HG03025 (cell line): ENCODE measurements around the gene LGALS12.
"Not testable (repeated sequence)": the region's sequence is repeated elsewhere in the genome, so short reads cannot be mapped to it uniquely, and the experiment has no call there.

ENCODE experiments used
- ATAC-seq: cut with Tn5 transposase; IDR thresholded peaks from one replicate; pipeline ENCODE4 v1.9.1; 2021; ENCODE audit warnings: mild to moderate bottlenecking, moderate library complexity; ENCODE audit not compliant: unreplicated experiment, low FRiP score

Gene LGALS12

GRCh38 chr11:63531074-63531792 lies 25.3 kb downstream of the LGALS12 start:
- ATAC-seq: not testable (repeated sequence)

GRCh38 chr11:63532117-63532516 lies 26.2 kb downstream of the LGALS12 start:
- ATAC-seq: no peak

GRCh38 chr11:63532799-63533475 lies 27.1 kb downstream of the LGALS12 start:
- no peak for ATAC-seq

GRCh38 chr11:63534076-63534475 lies 28.2 kb downstream of the LGALS12 start:
- no peak for ATAC-seq

- no peak for ATAC-seq
These were observed 29.1 kb downstream of the LGALS12 start for GRCh38 chr11:63534895-63535461.

- no peak for ATAC-seq
These were observed 29.9 kb downstream of the LGALS12 start for GRCh38 chr11:63535734-63536133.

GRCh38 chr11:63536669-63537292 lies 30.9 kb downstream of the LGALS12 start, which contains the start of gene PLAAT4:
PLAAT4 (plus strand) TSS chr11:63536808; CDS start chr11:63536869, 61 bp downstream.
- ATAC-seq: no peak

GRCh38 chr11:63537293-63538101 lies 31.6 kb downstream of the LGALS12 start:
- ATAC-seq: no peak

GRCh38 chr11:63542506-63542905 lies 36.6 kb downstream of the LGALS12 start:
- ATAC-seq: not testable (repeated sequence)

- no peak for ATAC-seq
These were observed 37.8 kb downstream of the LGALS12 start for GRCh38 chr11:63543711-63544110.

GRCh38 chr11:63547061-63547460 lies 41.2 kb downstream of the LGALS12 start:
- ATAC-seq: no peak

- no peak for ATAC-seq
These were observed 42.3 kb downstream of the LGALS12 start for GRCh38 chr11:63548178-63548577.

GRCh38 chr11:63549411-63549810 lies 43.5 kb downstream of the LGALS12 start:
- ATAC-seq: no peak

GRCh38 chr11:63550156-63550700 lies 44.3 kb downstream of the LGALS12 start:
- ATAC-seq: not testable (repeated sequence)

- ATAC-seq: no peak
These were observed 45.4 kb downstream of the LGALS12 start for GRCh38 chr11:63551091-63551888.

- ATAC-seq: no peak
These were observed 46.0 kb downstream of the LGALS12 start for GRCh38 chr11:63551889-63552266.

- no peak for ATAC-seq
These were observed 47.0 kb downstream of the LGALS12 start for GRCh38 chr11:63552921-63553320.

- peak; percentile 53 for ATAC-seq
These were observed 47.9 kb downstream of the LGALS12 start for GRCh38 chr11:63553759-63554158.

GRCh38 chr11:63554877-63555223 lies 49.0 kb downstream of the LGALS12 start:
- no peak for ATAC-seq
